Mesenchymal stem cell (in vitro differentiated cells and primary cell): ENCODE measurements around the gene FNDC8. TPM values are rescaled to one million over a fixed set of nuclear protein-coding genes. Genes with fewer than 3 reads are reported as not detected.
"Not testable (repeated sequence)": the region's sequence is repeated elsewhere in the genome, so short reads cannot be mapped to it uniquely, and the experiment has no call there.

ENCODE experiments used
- DNase-seq: peaks from one replicate; pipeline ENCODE4 v3.0.0-alpha.2; 2013
- H2AFZ ChIP-seq: one replicate; pipeline ENCODE4 v1.6.1; 2013; ENCODE audit warnings: low read depth, mild to moderate bottlenecking, control low read depth, inconsistent platforms, low read length, moderate library complexity
- H2AK5ac ChIP-seq: 2 replicates; pipeline ENCODE4 v1.6.1; 2013; ENCODE audit warnings: low read length, moderate library complexity, mild to moderate bottlenecking, inconsistent platforms; ENCODE audit not compliant: severe bottlenecking
- H2BK120ac ChIP-seq: one replicate; pipeline ENCODE4 v1.6.1; 2013; ENCODE audit warnings: low read depth, mild to moderate bottlenecking, inconsistent platforms, low read length, moderate library complexity
- H2BK12ac ChIP-seq, 2 experiments: one replicate each; pipeline ENCODE4 v1.6.1; 2013; ENCODE audit warnings: inconsistent platforms in 2 of 2, low read length in 2 of 2, mild to moderate bottlenecking in 2 of 2, moderate library complexity in 2 of 2, control low read depth in 1 of 2
- H2BK15ac ChIP-seq: one replicate; pipeline ENCODE4 v1.6.1; 2013; ENCODE audit warnings: mild to moderate bottlenecking, low read depth, inconsistent platforms; ENCODE audit not compliant: poor library complexity, severe bottlenecking
- H2BK5ac ChIP-seq: 2 replicates; pipeline ENCODE4 v1.6.1; 2013; ENCODE audit warnings: low read depth, mild to moderate bottlenecking, low read length, control low read depth, inconsistent platforms; ENCODE audit not compliant: poor library complexity, severe bottlenecking
- H3K14ac ChIP-seq, 2 experiments: one replicate each; pipeline ENCODE4 v1.6.1; 2013; ENCODE audit warnings: inconsistent platforms in 2 of 2, low read length in 2 of 2, control low read depth in 1 of 2, mild to moderate bottlenecking in 1 of 2, moderate library complexity in 1 of 2
- H3K18ac ChIP-seq, 2 experiments: one replicate each; pipeline ENCODE4 v1.6.1; 2013; ENCODE audit warnings: inconsistent platforms in 2 of 2, low read length in 2 of 2, control low read depth in 1 of 2, low read depth in 1 of 2, mild to moderate bottlenecking in 1 of 2
- H3K23ac ChIP-seq, 2 experiments: one replicate each; pipeline ENCODE4 v1.6.1; 2013; ENCODE audit warnings: inconsistent platforms in 2 of 2, low read length in 2 of 2, mild to moderate bottlenecking in 2 of 2, moderate library complexity in 2 of 2, control low read depth in 1 of 2
- H3K27ac ChIP-seq: 2 replicates; pipeline ENCODE4 v1.5.1; 2013; ENCODE audit warnings: mild to moderate bottlenecking, moderate library complexity, low read length, control low read depth, inconsistent platforms; ENCODE audit not compliant: poor library complexity, severe bottlenecking
- H3K27me3 ChIP-seq, 2 experiments: 2 replicates each; pipeline versions ENCODE4 v1.6.1 to v1.7.0; 2013; ENCODE audit warnings: low read length in 2 of 2, mild to moderate bottlenecking in 2 of 2, moderate library complexity in 2 of 2, control low read depth in 1 of 2, inconsistent platforms in 1 of 2; ENCODE audit not compliant: control insufficient read depth in 1 of 2, insufficient read depth in 1 of 2
- H3K36me3 ChIP-seq, 2 experiments: 2 replicates each; pipeline versions ENCODE4 v1.6.1 to v1.7.0; 2013; ENCODE audit warnings: low read length in 2 of 2, control low read depth in 1 of 2, inconsistent platforms in 1 of 2, low read depth in 1 of 2, mild to moderate bottlenecking in 1 of 2; ENCODE audit not compliant: insufficient read depth in 2 of 2, control insufficient read depth in 1 of 2
- H3K4ac ChIP-seq, 2 experiments: one replicate each; pipeline ENCODE4 v1.6.1; 2013; ENCODE audit warnings: inconsistent platforms in 2 of 2, low read length in 2 of 2, mild to moderate bottlenecking in 2 of 2, moderate library complexity in 2 of 2, control low read depth in 1 of 2, low read depth in 1 of 2
- H3K4me1 ChIP-seq: 2 replicates; pipeline ENCODE4 v1.6.1; 2013; ENCODE audit warnings: low read depth, low read length, control low read depth; ENCODE audit not compliant: control insufficient read depth, insufficient read depth
- H3K4me2 ChIP-seq: 2 replicates; pipeline ENCODE4 v1.6.1; 2013; ENCODE audit warnings: low read length, mild to moderate bottlenecking, inconsistent platforms; ENCODE audit not compliant: poor library complexity, severe bottlenecking
- H3K4me3 ChIP-seq, 2 experiments: 2 replicates each; pipeline versions ENCODE4 v1.5.1 to v1.7.0; 2013; ENCODE audit warnings: low read length in 2 of 2, mild to moderate bottlenecking in 2 of 2, control low read depth in 1 of 2, low read depth in 1 of 2; ENCODE audit not compliant: insufficient read depth in 1 of 2
- H3K79me1 ChIP-seq: replicated peaks from 2 replicates; pipeline ENCODE4 v1.6.1; 2013; ENCODE audit warnings: mild to moderate bottlenecking, control low read depth, low read length, inconsistent platforms; ENCODE audit not compliant: poor library complexity, severe bottlenecking
- H3K9ac ChIP-seq: 2 replicates; pipeline ENCODE4 v1.7.0; 2013; ENCODE audit warnings: mild to moderate bottlenecking, low read length, moderate library complexity
- H3K9me3 ChIP-seq: 2 replicates; pipeline ENCODE4 v1.7.0; 2013; ENCODE audit warnings: mild to moderate bottlenecking, low read length; ENCODE audit not compliant: control insufficient read depth
- H4K8ac ChIP-seq: one replicate; pipeline ENCODE4 v1.6.1; 2013; ENCODE audit warnings: inconsistent platforms, mild to moderate bottlenecking, low read length, moderate library complexity
- H4K91ac ChIP-seq: one replicate; pipeline ENCODE4 v1.6.1; 2013; ENCODE audit warnings: mild to moderate bottlenecking, low read length, inconsistent platforms
- WGBS: methylation state at CpG from one replicate; pipeline ENCODE4 v1.1.7; 2013; ENCODE audit warnings: mixed read lengths; 5-methylcytosine and 5-hydroxymethylcytosine counted together
- small RNA-seq: library from polyadenylated mRNA; stranded (forward); fragments of <200 nt; extraction: miRNeasy Mini kit (QIAGEN cat#:217004); gene quantifications from one replicate; pipeline ENCODE3, GENCODE V24; 2013; ENCODE audit warnings: low read depth

The FNDC8 gene

GRCh38 chr17:35175638-35176415 is 54.4 kb downstream of the FNDC8 start:
- H3K9me3 ChIP-seq, result no peaks in the 10 kb centered on the region
- H3K4me3 ChIP-seq, result no peak overlapping the region
- H3K4ac ChIP-seq, result no peak overlapping the region
- H2BK120ac ChIP-seq, result no peak overlapping the region
- no peak overlapping the region for H2BK12ac ChIP-seq
- H3K4me2 ChIP-seq, result no peak overlapping the region
- no peak overlapping the region for H4K8ac ChIP-seq
- H2BK5ac ChIP-seq, result no peak overlapping the region
- H2AK5ac ChIP-seq, result no peak overlapping the region
- WGBS, result 78% methylated on average over 8 of the region's 9 CpGs
- no peak overlapping the region for H2BK15ac ChIP-seq
- H3K4me1 ChIP-seq, result no peaks in the 10 kb centered on the region
- no peak overlapping the region for H3K27ac ChIP-seq
- peaks cover 0 to 9% of the 10 kb centered on the region in 2 experiments for H3K27me3 ChIP-seq
- no peaks in the 10 kb centered on the region for H3K79me1 ChIP-seq
- H3K14ac ChIP-seq, result no peak overlapping the region
- no peak overlapping the region for H3K18ac ChIP-seq
- H3K36me3 ChIP-seq, result no peaks in the 10 kb centered on the region
- no peak overlapping the region for H2AFZ ChIP-seq
- H3K23ac ChIP-seq, result no peak overlapping the region
- H3K9ac ChIP-seq, result no peak overlapping the region
- DNase-seq, result no peak
- no peak overlapping the region for H4K91ac ChIP-seq

DNA sequence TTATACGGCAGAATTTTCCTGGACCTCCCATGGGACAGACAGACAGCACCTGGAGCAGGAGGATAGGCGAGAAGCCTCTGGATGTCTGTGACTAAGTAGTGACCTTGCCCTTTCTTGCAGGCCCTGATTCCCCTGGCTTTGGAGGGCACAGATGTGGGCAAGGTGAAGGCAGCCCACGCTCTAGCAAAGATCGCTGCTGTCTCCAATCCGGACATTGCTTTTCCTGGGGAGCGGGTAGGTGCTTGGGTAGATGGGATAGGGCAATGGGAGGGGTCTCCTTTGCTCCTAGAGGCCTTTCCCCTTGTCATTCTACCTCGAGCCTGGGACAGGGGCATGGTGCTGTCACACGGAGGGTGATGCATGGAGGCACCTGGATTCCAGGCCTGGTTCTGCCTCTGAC is 55.5 kb downstream of the FNDC8 start:
- Histone ChIP-seq H2BK120ac (no peak overlapping the region), H2AFZ (no peak overlapping the region), H3K9me3 (no peaks in the 10 kb centered on the region), H3K36me3 (no peaks in the 10 kb centered on the region), H3K4ac (no peak overlapping the region), H2AK5ac (no peak overlapping the region), H3K27me3 (peaks cover 0 to 9% of the 10 kb centered on the region in 2 experiments), H2BK12ac (no peak overlapping the region), H4K8ac (no peak overlapping the region), H3K9ac (no peak overlapping the region), H3K4me3 (no peak overlapping the region), H3K4me2 (no peak overlapping the region), H3K4me1 (no peaks in the 10 kb centered on the region), H2BK5ac (no peak overlapping the region), H3K14ac (no peak overlapping the region), H3K79me1 (no peaks in the 10 kb centered on the region), H4K91ac (no peak overlapping the region), H3K23ac (no peak overlapping the region), H2BK15ac (no peak overlapping the region), H3K27ac (no peak overlapping the region), H3K18ac (no peak overlapping the region)
- WGBS, result 69% methylated on average over 8 of the region's 8 CpGs
- no peak for DNase-seq

DNA sequence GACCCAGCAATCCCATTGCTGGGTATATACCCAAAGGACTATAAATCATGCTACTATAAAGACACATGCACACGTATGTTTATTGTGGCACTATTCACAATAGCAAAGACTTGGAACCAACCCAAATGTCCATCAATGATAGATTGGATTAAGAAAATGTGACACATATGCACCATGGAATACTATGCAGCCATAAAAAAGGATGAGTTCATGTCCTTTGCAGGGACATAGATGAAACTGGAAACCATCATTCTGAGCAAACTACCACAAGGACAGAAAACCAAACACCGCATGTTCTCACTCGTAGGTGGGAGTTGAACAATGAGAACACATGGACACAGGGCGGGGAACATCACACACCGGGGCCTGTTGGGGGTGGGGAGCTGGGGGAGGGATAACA is 58.0 kb downstream of the FNDC8 start:
- H3K18ac ChIP-seq, H3K23ac ChIP-seq, H3K9me3 ChIP-seq, H2AFZ ChIP-seq, H4K91ac ChIP-seq, DNase-seq, H2AK5ac ChIP-seq, H3K9ac ChIP-seq, H3K14ac ChIP-seq, H2BK15ac ChIP-seq, H3K36me3 ChIP-seq, H2BK5ac ChIP-seq, H3K4me3 ChIP-seq, H2BK120ac ChIP-seq, H3K4me1 ChIP-seq, H3K79me1 ChIP-seq, H3K4me2 ChIP-seq, H4K8ac ChIP-seq, H2BK12ac ChIP-seq, H3K27ac ChIP-seq, H3K4ac ChIP-seq: not testable (repeated sequence)
- WGBS, result 84% methylated on average over 4 of the region's 5 CpGs
- peaks cover 8 to 29% of the 10 kb centered on the region in 2 experiments for H3K27me3 ChIP-seq

Small RNA genes lying within 50 kb of the gene (small RNA-seq; reads per million reads assigned to genes)
- gene AC004223.1 (not detected), gene RNU6-840P (not detected)
